PFSK-1 (cell line): ENCODE data around the gene TOX2.

Source experiments
- FOXP2 ChIP-seq: optimal IDR thresholded peaks from 2 replicates; pipeline ENCODE3; 2011; ENCODE audit warnings: borderline replicate concordance, control low read depth, inconsistent platforms; ENCODE audit not compliant: insufficient read depth; ENCODE audit errors: extremely low read length, extremely low read depth
- POLR2AphosphoS5 ChIP-seq: IDR thresholded peaks from 2 replicates; pipeline ENCODE4 v1.6.1; 2012; ENCODE audit warnings: low read depth, mild to moderate bottlenecking, control low read depth, low read length, moderate library complexity
- REST ChIP-seq, 2 experiments: IDR thresholded peaks; 2 replicates each; pipeline versions ENCODE4 v1.6.1 to v1.8.0; 2011 to 2012; ENCODE audit warnings: low read depth in 2 of 2, low read length in 2 of 2, control low read depth in 1 of 2, inconsistent platforms in 1 of 2, mild to moderate bottlenecking in 1 of 2, moderate library complexity in 1 of 2; ENCODE audit not compliant: insufficient read depth in 1 of 2
- SIN3A ChIP-seq: IDR thresholded peaks from 2 replicates; pipeline ENCODE4 v1.6.1; 2012; ENCODE audit warnings: mild to moderate bottlenecking, low read length, moderate library complexity, borderline replicate concordance; ENCODE audit not compliant: insufficient read depth
- TAF1 ChIP-seq: IDR thresholded peaks from 2 replicates; pipeline ENCODE4 v1.6.1; 2012; ENCODE audit warnings: low read length, control low read depth, borderline replicate concordance; ENCODE audit not compliant: insufficient read depth

The TOX2 gene

GRCh38 chr20:43985608-43986316 lies 71.1 kb downstream of the TOX2 start:
- TF ChIP-seq POLR2AphosphoS5 (no peak), FOXP2 (no peak), REST (IDR thresholded peaks at IDR 0.05; ENCODE audit: insufficient read depth in 1 of 2, low read depth in 2 of 2, low read length in 2 of 2) (no peak), TAF1 (no peak), SIN3A (no peak)

GRCh38 chr20:43987018-43987417 lies 72.4 kb downstream of the TOX2 start:
- TF ChIP-seq FOXP2 (no peak), POLR2AphosphoS5 (no peak), REST (IDR thresholded peaks at IDR 0.05; ENCODE audit: insufficient read depth in 1 of 2, low read depth in 2 of 2, low read length in 2 of 2) (no peak), SIN3A (no peak), TAF1 (no peak)

GRCh38 chr20:43987531-43987930 lies 72.9 kb downstream of the TOX2 start:
- no peak for TF ChIP-seq FOXP2
- no peak for TF ChIP-seq POLR2AphosphoS5
- no peak for TF ChIP-seq SIN3A
- no peak for TF ChIP-seq TAF1
- no peak for TF ChIP-seq REST (IDR thresholded peaks at IDR 0.05; ENCODE audit: insufficient read depth in 1 of 2, low read depth in 2 of 2, low read length in 2 of 2)

GRCh38 chr20:43988451-43988850 lies 73.8 kb downstream of the TOX2 start:
- no peak for TF ChIP-seq TAF1
- no peak for TF ChIP-seq REST (IDR thresholded peaks at IDR 0.05; ENCODE audit: insufficient read depth in 1 of 2, low read depth in 2 of 2, low read length in 2 of 2)
- TF ChIP-seq SIN3A: no peak
- TF ChIP-seq FOXP2: no peak
- no peak for TF ChIP-seq POLR2AphosphoS5
